HG03135 (cell line): ENCODE data around the gene AK9.

Experiments
- ATAC-seq: cut with Tn5 transposase; IDR thresholded peaks from one replicate; pipeline ENCODE4 v1.9.1; 2021; ENCODE audit warnings: mild to moderate bottlenecking, moderate library complexity; ENCODE audit not compliant: unreplicated experiment

AK9 gene

DNA sequence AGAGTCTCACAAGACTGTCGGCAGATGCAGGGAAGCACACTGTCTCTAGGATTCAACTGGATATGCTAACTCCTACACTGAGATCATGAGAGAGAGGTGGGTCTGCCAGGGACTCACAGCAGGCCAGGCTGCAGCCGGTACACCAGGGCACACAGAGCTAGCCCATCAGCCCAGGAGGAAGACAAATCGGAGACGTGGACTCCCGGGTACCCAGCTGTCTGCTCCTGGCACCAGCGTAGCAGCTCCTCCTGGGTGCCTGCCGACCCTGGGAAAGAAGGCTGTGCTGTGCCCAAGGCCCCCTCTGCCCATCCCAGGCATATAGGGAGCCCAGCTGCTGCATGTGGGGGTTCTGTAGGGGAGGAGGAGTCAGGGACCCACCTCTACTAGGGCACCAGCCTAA lies 242.4 kb downstream of the AK9 start:
- ATAC-seq = no peak

DNA sequence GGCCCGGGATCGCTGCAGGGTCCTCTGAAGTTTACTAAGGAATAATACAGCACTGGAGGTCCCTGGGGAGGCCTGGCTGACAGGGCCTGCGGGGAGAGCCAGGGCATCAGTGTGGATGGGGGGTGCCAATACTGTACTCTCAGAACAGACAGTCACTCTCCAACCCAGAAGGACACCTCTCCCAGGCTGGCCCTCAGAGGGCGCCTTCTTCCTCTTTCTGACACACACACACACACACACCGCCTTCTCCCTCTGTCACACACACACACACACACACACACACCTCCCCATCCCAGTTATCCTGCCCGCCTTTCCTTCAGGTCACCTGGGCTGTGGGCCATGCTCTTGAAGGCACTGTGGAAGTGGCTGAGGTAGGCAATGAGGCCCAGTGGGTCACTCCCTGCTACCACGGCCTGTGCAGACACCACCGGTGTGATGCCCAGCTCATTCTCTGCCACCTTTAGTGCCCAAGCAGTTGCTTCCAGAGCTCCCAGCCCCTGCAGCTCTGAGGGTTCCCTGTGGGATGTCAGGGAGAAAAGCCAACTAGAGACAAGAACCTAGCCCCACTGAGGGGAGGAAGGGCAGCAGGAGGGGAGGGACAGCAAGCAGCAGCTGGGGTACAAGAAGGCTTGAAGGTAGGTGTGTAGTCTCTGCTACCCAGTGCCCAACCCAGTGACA lies 243.0 kb downstream of the AK9 start:
- no peak for ATAC-seq

DNA sequence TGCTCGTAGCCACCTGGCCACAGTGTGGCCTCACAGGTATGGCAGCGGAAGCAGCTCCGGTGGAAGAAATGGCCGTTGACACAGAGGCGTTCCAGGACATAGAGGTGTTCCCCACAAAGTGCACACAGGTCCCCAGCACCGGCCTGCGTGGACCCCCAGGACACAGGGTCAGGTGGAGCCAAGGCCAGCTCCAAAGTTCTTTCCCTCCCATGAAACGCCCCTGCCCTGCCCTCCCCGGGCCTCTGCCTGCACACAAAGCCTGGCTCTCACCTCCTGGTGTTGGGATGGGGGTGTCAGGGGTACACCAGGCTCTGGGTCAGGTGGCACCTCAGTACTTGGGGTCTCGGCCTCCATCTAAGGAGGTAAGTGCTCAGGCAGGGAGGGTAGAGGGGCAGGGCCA lies 243.9 kb downstream of the AK9 start:
- ATAC-seq = no peak

DNA sequence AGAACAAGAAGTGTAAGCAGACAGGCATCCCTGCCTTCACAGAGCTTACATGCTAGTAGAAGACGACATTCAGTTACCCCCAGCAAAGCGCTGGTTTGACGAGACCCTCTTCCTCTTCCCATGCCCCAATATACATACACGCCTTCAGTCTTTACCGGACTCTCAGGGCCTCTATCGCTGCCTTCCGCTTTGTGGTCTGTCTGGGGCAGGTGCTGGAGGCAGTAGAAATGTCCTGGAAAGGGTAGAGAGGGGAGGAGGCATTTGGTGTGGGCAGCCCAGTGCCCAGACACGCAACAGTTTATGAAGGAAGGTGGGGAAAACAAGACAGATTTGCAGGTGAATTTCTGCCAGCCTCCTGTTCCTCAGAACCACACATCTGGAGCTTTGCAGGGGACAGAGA lies 244.5 kb downstream of the AK9 start:
- no peak for ATAC-seq

DNA sequence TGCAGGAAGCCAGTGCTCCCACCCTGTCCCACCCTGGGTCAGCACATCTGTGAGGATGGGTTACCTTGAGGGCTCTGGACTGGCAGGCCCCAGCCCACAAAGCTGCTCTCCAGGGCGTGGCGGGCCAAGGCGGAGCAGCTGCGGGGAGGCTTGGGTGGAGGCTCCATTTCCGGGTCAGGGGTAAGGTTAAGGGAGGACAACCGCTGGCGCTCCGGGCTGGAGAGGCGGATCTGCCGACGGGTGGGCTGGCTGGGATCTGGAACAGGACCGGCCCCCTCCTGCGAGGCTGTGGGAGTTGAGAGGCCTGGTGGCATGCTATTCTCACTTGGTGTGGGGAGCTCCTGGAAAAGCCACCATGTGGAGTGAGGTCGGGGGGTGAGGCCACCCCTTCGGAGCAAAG lies 244.9 kb downstream of the AK9 start:
- no peak for ATAC-seq

DNA sequence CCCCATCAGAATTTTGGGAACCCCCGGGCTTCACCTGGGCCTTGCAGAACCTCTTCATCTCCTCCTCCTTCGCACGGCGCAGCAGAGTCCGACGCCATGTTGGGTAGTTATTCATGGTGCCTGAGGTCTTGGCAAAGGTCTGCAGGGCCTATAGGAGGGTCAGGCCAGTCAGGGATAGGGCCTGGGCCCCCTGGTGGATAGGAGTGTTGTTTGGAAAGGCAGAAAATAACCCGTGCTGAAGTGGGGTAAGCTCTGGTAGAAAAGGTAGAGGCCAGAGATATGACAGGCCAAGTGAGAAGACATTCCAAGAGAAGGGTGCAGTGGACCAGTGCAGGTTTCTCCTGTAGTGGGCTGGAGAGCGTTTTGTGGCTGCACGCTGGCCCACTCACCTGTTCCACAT lies 245.6 kb downstream of the AK9 start:
- no peak for ATAC-seq

DNA sequence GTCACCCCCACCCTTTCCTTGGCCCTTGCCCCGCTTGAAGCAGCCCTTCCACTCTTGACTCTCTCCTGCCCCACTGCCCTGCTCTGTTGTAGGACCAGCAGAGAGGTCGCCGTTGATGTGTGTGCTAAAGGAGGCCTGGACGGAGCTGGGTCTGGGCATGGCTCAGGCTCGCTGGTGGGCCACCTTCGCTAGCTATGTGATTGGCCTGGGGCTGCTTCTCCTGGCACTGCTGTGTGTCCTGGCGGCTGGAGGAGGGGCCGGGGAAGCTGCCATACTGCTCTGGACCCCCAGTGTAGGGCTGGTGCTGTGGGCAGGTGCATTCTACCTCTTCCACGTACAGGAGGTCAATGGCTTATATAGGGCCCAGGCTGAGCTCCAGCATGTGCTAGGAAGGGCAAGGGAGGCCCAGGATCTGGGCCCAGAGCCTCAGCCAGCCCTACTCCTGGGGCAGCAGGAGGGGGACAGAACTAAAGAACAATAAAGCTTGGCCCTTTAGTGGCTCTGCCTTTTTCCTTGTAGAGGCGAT lies 247.5 kb downstream of the AK9 start:
- no peak for ATAC-seq
